HG03439 (cell line): ENCODE results near the gene FOXL1.

Source experiments
- ATAC-seq: cut with Tn5 transposase; IDR thresholded peaks from one replicate; pipeline ENCODE4 v1.9.1; 2021; ENCODE audit warnings: mild to moderate bottlenecking, moderate library complexity; ENCODE audit not compliant: unreplicated experiment

FOXL1 gene

DNA sequence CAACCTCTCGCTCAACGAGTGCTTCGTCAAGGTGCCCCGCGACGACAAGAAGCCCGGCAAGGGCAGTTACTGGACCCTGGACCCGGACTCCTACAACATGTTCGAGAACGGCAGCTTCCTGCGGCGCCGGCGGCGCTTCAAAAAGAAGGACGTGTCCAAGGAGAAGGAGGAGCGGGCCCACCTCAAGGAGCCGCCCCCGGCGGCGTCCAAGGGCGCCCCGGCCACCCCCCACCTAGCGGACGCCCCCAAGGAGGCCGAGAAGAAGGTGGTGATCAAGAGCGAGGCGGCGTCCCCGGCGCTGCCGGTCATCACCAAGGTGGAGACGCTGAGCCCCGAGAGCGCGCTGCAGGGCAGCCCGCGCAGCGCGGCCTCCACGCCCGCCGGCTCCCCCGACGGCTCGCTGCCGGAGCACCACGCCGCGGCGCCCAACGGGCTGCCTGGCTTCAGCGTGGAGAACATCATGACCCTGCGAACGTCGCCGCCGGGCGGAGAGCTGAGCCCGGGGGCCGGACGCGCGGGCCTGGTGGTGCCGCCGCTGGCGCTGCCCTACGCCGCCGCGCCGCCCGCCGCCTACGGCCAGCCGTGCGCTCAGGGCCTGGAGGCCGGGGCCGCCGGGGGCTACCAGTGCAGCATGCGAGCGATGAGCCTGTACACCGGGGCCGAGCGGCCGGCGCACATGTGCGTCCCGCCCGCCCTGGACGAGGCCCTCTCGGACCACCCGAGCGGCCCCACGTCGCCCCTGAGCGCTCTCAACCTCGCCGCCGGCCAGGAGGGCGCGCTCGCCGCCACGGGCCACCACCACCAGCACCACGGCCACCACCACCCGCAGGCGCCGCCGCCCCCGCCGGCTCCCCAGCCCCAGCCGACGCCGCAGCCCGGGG is 10.4 kb upstream of the FOXL1 start:
- ATAC-seq: no peak

DNA sequence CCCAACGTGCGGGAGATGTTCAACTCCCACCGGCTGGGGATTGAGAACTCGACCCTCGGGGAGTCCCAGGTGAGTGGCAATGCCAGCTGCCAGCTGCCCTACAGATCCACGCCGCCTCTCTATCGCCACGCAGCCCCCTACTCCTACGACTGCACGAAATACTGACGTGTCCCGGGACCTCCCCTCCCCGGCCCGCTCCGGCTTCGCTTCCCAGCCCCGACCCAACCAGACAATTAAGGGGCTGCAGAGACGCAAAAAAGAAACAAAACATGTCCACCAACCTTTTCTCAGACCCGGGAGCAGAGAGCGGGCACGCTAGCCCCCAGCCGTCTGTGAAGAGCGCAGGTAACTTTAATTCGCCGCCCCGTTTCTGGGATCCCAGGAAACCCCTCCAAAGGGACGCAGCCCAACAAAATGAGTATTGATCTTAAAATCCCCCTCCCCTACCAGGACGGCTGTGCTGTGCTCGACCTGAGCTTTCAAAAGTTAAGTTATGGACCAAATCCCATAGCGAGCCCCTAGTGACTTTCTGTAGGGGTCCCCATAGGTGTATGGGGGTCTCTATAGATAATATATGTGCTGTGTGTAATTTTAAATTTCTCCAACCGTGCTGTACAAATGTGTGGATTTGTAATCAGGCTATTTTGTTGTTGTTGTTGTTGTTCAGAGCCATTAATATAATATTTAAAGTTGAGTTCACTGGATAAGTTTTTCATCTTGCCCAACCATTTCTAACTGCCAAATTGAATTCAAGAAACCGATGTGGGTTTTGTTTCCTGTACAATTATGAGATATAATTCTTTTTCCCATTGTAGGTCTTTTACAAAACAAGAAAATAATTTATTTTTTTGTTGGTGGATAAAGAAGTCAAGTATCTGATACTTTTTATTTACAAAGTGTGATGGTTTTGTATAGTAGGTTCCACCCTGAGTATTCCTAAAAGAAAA is 9.4 kb upstream of the FOXL1 start:
- no peak for ATAC-seq

GRCh38 chr16:86569701-86570447 is 8.5 kb upstream of the FOXL1 start:
- no peak for ATAC-seq

DNA sequence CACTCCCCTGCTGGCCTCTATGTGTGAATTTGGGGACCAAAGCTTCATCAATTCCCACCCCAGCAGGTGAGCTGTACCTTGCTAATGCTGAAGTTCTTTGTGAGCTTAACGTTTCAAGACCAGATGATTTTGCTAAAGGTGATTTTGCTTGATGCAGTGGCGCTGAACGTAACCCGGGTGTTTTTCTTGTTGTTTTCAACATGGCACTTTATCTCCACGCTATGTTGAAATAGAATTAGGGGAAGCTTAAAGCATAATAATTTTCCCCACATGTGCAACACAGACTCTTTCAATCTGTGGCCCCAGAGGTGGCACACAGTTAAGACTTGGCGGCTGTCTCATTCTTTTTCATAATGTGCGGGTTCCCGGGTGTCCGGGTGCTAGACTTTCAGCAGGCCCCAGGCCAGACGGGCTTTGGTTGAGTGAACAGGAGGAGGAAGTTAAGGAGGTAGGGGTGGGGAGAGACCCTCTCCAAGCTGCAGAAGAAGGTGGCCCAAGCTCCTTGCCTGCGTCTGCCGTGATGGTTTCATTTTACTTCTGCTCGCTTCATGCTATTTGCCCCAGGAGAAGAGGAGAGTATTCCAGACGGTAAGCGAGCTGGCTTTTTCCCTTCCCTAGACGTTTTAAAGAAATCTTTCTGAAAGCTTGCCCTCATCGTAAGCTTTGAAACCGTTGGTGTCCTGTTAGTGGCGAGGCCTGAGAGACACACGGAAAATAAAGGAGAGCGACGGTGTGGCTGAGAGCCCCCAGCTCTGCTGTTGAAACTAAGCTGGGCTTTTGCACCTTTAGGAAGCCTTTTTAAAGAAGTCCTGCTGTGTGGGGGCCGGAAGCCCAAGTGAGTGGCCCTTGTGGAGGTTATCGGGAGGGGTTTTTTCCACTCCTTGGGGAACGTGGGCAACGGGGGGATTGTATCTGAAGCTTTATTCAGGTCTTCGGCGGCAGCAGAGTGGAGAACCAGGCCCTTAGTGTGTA is 7.5 kb upstream of the FOXL1 start:
- ATAC-seq: no peak

- no peak for ATAC-seq
Observed at GRCh38 chr16:86571530-86571915, 6.8 kb upstream of the FOXL1 start.

GRCh38 chr16:86572041-86572521 is 6.3 kb upstream of the FOXL1 start:
- ATAC-seq: no peak

DNA sequence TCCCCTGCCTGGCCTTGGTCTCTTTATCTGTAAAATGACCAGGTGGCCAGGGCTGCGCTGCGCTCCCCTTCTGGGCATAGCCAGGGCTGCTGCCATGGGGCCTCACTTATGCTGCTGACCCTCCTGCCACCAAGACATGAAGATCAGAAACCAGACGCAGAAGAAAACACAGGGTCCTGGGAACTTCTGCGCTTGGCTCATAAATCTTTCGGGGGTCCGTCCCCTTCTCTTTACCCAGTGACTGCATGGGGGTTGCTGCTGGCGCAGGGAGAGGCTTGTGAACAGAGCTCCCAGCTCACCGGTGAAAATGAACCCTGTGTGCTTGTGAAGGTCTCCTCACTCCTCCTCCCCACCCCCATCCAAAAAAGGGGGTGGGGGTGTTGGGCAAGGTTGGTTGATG is 5.7 kb upstream of the FOXL1 start:
- no peak for ATAC-seq

- no peak for ATAC-seq
Observed at GRCh38 chr16:86573215-86573614, 5.1 kb upstream of the FOXL1 start.

DNA sequence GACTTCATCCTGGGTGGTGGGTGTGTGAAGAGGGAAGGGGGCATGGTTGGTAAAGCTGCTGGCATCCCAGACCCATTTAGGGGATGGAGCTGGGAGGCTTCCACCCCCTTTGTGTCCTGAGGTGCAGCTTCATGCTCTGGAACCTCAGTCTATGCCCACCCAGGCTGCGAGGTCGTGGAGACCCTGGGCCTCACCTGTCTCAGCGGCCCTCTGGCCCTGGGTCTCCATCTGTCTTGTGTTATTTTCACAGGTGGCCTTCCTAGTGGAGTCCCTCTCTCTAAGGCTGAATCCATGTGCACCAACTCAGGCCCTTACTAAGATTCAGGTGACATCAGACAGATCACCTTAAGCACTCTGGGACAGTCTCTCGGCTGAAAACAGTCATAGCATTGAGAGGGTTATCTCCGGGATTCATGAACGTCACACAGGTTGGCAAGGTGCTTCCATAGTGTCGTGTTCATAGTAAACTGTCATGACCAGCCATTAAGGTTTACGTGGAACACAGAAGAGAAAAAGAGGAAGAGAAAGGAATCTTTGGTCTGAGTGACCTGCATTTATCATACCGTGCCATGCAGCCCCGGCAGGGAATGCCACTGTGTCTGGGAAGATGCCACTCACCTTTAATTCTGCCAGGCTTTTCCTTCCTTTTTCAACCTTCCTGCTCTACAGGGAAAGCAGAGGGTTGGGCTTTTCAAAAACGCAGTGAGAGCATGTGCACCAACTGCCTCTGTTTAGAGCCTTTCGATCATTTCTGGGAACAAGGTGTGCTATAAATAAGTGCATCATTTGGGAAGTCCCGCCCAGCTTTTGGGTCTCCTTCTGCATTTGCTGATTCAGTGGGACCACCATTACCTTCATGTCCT is 4.5 kb upstream of the FOXL1 start:
- ATAC-seq: no peak

DNA sequence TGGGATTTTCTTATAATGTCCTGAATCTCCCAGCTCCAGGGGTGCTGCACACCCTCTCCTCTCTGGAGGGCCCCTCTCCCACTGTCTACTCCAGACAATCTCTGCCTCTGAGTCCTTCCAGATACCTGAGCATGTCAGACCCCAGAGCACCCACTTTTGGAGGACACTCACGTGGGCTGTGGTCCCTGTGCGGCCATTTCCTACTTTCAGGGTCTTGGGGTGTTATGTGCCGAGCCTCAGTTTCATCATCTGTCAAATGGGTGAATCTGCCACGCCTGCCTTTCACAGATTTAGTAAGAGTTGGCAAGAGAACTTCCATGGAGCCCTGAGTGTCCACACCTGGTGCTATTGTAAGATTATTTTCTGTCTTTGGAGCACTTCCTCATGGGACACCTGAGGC is 3.7 kb upstream of the FOXL1 start:
- ATAC-seq: no peak

DNA sequence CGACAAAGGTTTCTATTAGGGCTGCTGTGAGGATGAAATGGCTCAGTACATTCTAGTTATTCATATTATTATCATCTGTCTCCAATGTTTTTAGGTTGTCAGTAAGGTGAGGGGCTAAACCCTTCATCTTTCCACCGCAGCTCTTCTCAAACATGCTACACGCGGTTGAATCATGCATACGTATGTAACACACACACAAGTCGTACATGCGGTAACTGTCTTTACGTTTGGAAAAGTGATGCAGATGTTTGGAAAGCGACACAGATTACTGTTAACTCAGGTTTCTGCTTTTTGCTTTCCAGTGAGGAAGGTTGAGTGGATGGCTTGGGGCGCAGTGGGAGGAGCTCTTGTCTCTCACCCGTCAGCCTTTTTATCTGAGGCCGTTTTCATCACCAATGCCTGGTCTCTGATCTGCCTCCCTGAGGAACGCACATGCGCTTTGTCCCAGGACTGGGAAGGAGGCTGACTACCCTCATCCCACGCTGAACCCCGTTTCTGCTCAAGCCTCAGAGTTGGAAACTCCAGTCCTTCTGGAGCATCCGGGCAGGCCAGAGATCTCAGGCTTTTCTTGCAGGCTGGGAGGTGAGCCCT is 3.2 kb upstream of the FOXL1 start:
- ATAC-seq: no peak

GRCh38 chr16:86575754-86576557 is 2.4 kb upstream of the FOXL1 start:
- ATAC-seq: no peak

DNA sequence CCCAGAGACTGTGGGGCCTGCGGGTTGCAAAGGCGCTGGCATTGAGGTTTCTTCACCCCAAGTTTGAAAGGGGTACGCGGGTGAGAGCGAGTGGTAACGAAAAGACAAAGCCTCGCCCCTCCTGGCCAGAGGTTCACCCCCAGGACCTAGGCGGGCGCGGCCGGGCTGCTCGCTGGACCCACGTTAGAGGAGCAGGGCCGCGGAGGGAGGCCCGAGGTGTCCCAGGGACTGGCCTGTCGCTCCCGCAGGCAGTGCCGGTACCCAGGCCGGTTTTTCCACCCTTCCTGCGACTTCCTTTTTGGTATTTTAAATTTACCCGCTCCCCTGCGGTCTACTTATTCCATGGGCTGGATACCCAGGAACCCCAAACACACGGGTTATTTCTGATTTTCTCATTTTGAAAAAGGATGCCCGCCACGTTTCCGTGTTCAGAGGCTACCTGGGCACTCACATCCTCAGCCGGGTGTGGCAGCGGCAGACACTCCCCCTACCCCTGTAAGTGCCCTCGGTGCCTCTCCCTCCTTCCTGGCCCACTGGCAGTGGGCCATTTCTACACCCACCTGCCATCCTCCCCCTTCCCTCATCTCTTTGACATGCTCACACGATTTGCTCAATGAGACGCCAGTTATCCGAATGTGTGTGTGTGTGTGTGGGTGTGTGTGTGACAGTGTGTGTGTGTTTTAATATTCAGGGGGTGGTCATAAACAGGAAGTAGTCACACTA is 1.6 kb upstream of the FOXL1 start:
- no peak for ATAC-seq

GRCh38 chr16:86577314-86577971 is 906 bp upstream of the FOXL1 start:
- ATAC-seq: no peak

DNA sequence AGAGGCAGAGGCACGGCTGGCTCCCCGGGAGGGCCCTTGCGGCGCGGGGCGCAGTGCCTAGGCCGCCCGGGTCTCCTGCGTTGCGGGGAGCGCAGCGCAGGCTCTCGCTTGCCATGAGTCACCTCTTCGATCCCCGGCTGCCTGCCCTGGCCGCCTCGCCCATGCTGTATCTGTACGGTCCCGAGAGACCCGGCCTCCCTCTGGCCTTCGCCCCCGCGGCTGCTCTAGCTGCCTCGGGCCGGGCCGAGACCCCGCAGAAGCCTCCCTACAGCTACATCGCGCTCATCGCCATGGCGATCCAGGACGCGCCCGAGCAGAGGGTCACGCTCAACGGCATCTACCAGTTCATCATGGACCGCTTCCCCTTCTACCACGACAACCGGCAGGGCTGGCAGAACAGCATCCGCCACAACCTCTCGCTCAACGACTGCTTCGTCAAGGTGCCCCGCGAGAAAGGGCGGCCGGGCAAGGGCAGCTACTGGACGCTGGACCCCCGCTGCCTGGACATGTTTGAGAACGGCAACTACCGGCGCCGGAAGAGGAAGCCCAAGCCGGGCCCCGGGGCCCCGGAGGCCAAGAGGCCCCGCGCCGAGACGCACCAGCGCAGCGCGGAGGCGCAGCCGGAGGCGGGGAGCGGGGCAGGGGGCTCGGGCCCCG is 390 bp downstream of the FOXL1 start:
- no peak for ATAC-seq
